OCI-LY3 (cell line): ENCODE measurements around the gene TAS2R14.

Experiments used
- H2AFZ ChIP-seq: fragments of 200-600, 300-600 bp; shearing (Covaris generic); 2 replicates; pipeline ENCODE4 v1.6.0; 2014; ENCODE audit warnings: antibody characterized with exemption, low read depth, low read length
- H3K27ac ChIP-seq: fragments of 200-600, 300-600 bp; sonication (generic); 2 replicates; pipeline ENCODE4 v1.5.1; 2014; ENCODE audit warnings: mild to moderate bottlenecking, low read length, moderate library complexity, mixed read lengths
- H3K27me3 ChIP-seq: fragments of 200-600, 300-600 bp; sonication (generic); 2 replicates; pipeline ENCODE4 v1.6.1; 2014; ENCODE audit warnings: low read depth, low read length, mixed read lengths
- H3K36me3 ChIP-seq: fragments of 200-600, 300-600 bp; sonication (generic); replicated peaks from 2 replicates; pipeline ENCODE3; 2014; ENCODE audit warnings: low read depth, low read length, mixed read lengths
- H3K4me1 ChIP-seq: fragments of 300-600, 200-600 bp; sonication (generic); 2 replicates; pipeline ENCODE4 v1.6.1; 2014; ENCODE audit warnings: low read length, mixed read lengths
- H3K4me2 ChIP-seq: fragments of 200-600, 300-600 bp; sonication (generic); 2 replicates; pipeline ENCODE4 v1.6.1; 2014; ENCODE audit warnings: low read length, mixed read lengths
- H3K4me3 ChIP-seq: fragments of 300-600, 200-600 bp; sonication (generic); 2 replicates; pipeline ENCODE4 v1.5.1; 2014; ENCODE audit warnings: antibody characterized with exemption, mild to moderate bottlenecking, low read length, moderate library complexity
- H3K79me2 ChIP-seq: fragments of 300-600, 200-600 bp; shearing (Covaris generic); 2 replicates; pipeline ENCODE4 v1.6.1; 2014; ENCODE audit warnings: mild to moderate bottlenecking, low read length, mixed read lengths
- H3K9ac ChIP-seq: fragments of 300-600, 200-600 bp; shearing (Covaris generic); 2 replicates; pipeline ENCODE4 v1.6.0; 2014; ENCODE audit warnings: mild to moderate bottlenecking, low read length, moderate library complexity
- H3K9me3 ChIP-seq: fragments of 200-600, 300-600 bp; shearing (Covaris generic); 2 replicates; pipeline ENCODE4 v1.6.1; 2014; ENCODE audit warnings: low read length, mixed read lengths; ENCODE audit not compliant: insufficient read depth
- H4K20me1 ChIP-seq: fragments of 200-600, 300-600 bp; sonication (generic); 2 replicates; pipeline ENCODE4 v1.6.1; 2016; ENCODE audit warnings: low read length, mixed read lengths; ENCODE audit not compliant: insufficient read depth
- CTCF ChIP-seq: fragments of 200-600, 300-600 bp; sonication (generic); IDR thresholded peaks from 2 replicates; pipeline ENCODE4 v1.5.1; 2014; ENCODE audit warnings: antibody characterized with exemption, low read length, low read depth
- EZH2phosphoT487 ChIP-seq: fragments of 200-600 bp; shearing (Covaris generic); IDR thresholded peaks from 2 replicates; pipeline ENCODE4 v1.6.1; 2018; ENCODE audit warnings: antibody characterized with exemption, mixed run types, low read depth

TAS2R14 gene

DNA sequence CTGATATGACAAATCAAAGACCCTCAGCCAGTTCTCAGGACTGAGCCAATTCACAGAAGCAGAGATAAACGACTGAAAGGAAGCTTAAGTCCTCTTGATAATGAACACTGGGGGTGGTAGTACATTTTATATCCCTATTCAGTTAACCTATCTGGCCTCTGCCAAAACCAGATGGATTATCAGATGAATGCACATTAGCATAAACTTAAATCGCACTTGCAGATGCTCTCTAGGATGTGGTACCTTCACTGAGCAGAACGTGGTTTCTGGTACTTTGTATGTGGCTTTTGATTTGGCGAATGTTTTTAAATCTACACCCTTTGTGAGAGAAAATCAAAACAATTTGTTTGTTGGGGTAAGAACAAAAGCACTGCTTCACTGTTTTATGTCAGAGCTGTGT is 21.1 kb upstream of the TAS2R14 start:
- no peak overlapping the region for H3K9ac ChIP-seq
- H3K4me1 ChIP-seq = peaks cover 10% of the 10 kb centered on the region
- no peaks in the 10 kb centered on the region for H3K27me3 ChIP-seq
- H3K4me3 ChIP-seq = no peak overlapping the region
- H3K27ac ChIP-seq = no peak overlapping the region
- no peaks in the 10 kb centered on the region for H3K36me3 ChIP-seq
- H2AFZ ChIP-seq = no peak overlapping the region
- no peak overlapping the region for H3K4me2 ChIP-seq
- H4K20me1 ChIP-seq = peaks cover 7% of the 10 kb centered on the region; the same call in 1 of the 2 replicates
- H3K9me3 ChIP-seq = no peaks in the 10 kb centered on the region
- TF ChIP-seq EZH2phosphoT487 (no peak), CTCF (no peak)
- 0 out of 2 replicates have a peak, but pooled peaks cover 8% of the 10 kb centered on the region for H3K79me2 ChIP-seq

GRCh38 chr12:10959804-10960203 is 20.7 kb upstream of the TAS2R14 start:
- H3K79me2 ChIP-seq = 0 out of 2 replicates have a peak, but pooled peaks cover 8% of the 10 kb centered on the region
- no peak overlapping the region for H3K4me2 ChIP-seq
- peaks cover 7% of the 10 kb centered on the region; the same call in 1 of the 2 replicates for H4K20me1 ChIP-seq
- no peaks in the 10 kb centered on the region for H3K36me3 ChIP-seq
- H3K27me3 ChIP-seq = no peaks in the 10 kb centered on the region
- H3K9ac ChIP-seq = no peak overlapping the region
- peaks cover 8% of the 10 kb centered on the region for H3K4me1 ChIP-seq
- no peak overlapping the region for H3K4me3 ChIP-seq
- H3K27ac ChIP-seq = no peak overlapping the region
- no peak for TF ChIP-seq EZH2phosphoT487
- TF ChIP-seq CTCF = peak; percentile 23
- H3K9me3 ChIP-seq = no peaks in the 10 kb centered on the region
- no peak overlapping the region for H2AFZ ChIP-seq

DNA sequence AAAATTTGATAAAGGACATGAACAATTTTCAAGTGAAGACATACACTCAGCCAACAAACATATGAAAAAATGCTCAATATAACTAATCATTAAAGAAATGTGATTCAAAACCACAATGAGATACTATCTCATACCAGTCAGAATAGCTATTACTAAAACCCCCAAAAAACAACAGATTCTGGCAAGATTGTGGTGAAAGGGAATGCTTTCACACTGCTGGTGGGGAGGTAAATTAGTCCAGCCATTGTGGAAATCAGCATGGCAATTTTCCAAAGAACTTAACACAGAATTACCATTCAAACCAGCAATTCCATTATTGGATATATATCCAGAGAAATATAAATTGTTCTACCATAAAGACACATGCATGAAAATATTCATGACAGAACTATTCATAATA is 18.7 kb upstream of the TAS2R14 start:
- no peak overlapping the region for H3K9ac ChIP-seq
- H3K9me3 ChIP-seq = no peaks in the 10 kb centered on the region
- no peak overlapping the region for H2AFZ ChIP-seq
- H3K36me3 ChIP-seq = no peaks in the 10 kb centered on the region
- H3K27me3 ChIP-seq = no peaks in the 10 kb centered on the region
- no peak overlapping the region for H3K4me2 ChIP-seq
- H4K20me1 ChIP-seq = peaks cover 7% of the 10 kb centered on the region; the same call in 1 of the 2 replicates
- TF ChIP-seq EZH2phosphoT487 = no peak
- no peak for TF ChIP-seq CTCF
- H3K27ac ChIP-seq = no peak overlapping the region
- peaks cover 8% of the 10 kb centered on the region for H3K4me1 ChIP-seq
- H3K79me2 ChIP-seq = peaks cover 12% of the 10 kb centered on the region; the same call in 1 of the 2 replicates
- H3K4me3 ChIP-seq = no peak overlapping the region

- H2AFZ ChIP-seq = no peak overlapping the region
- no peak for TF ChIP-seq CTCF
- TF ChIP-seq EZH2phosphoT487 = no peak
- no peaks in the 10 kb centered on the region for H3K9me3 ChIP-seq
- no peak overlapping the region for H3K4me3 ChIP-seq
- H3K79me2 ChIP-seq = peaks cover 12% of the 10 kb centered on the region; the same call in 1 of the 2 replicates
- peaks cover 8% of the 10 kb centered on the region for H3K4me1 ChIP-seq
- H3K4me2 ChIP-seq = no peak overlapping the region
- no peak overlapping the region for H3K9ac ChIP-seq
- H4K20me1 ChIP-seq = peaks cover 7% of the 10 kb centered on the region; the same call in 1 of the 2 replicates
- no peak overlapping the region for H3K27ac ChIP-seq
- H3K36me3 ChIP-seq = no peaks in the 10 kb centered on the region
- H3K27me3 ChIP-seq = no peaks in the 10 kb centered on the region
These were observed 17.0 kb upstream of the TAS2R14 start for GRCh38 chr12:10956085-10956484.
